NCI-H510A treated with DMSO at 0.1 percent for 48 hours (cell line): ENCODE data around the gene C2orf49.

Source experiments
- DNase-seq: peaks from one replicate; lab custom pipeline; 2025; lab: John Stamatoyannopoulos, UW

C2orf49 gene

DNA sequence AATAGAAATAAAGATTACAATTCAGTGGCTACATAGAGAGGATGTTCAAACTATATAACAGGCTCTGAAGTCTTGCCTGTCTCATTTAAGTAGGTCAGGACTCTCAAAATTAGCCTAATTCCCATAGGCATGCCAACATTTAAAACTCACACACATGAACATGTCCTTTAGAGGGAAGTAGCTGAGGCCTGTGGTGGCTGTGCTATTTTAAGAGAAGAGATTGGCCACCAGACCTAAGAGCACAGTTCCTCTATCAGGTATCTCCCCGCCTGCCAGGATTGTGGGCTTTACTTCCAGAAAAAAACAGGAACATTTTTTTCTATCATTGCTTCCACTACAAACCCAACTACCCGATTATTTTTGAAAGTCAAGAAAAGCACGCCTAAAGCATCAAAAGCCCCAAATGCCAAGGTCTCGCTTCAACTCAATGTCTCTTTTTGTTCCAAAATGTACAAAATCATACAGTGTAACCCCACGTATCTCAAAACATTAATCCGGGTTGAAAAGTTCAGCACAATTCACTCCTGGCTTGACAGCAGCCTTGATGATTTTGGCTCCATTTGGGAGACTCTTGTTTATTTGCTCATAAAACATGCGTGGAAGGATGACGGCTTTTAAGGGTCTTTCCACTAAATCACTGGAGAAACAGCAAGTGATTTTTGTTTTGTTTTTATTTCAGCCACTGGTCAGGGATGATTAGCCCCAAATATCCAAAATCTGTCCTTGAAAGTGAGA is 46.3 kb downstream of the C2orf49 start:
- no peak for DNase-seq

DNA sequence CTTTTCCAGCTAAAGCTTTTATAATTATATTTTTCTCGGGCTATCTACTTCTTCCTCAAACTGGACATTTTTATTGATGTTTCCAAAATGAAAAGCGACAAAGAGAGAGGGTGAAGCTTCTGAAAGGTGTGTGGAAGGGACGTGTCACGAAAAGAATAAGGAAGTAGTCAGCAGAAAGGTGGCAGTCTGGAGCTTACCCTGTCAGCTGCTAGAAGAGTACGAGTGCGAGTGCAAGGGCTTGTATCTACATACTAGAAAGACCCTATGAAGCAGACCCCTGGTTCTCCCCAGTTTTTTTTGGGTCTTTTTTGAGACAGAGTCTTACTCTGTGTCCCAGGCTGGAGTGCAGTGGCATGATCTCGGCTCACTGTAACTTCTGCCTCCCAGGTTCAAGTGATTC is 46.9 kb downstream of the C2orf49 start:
- no peak for DNase-seq

DNA sequence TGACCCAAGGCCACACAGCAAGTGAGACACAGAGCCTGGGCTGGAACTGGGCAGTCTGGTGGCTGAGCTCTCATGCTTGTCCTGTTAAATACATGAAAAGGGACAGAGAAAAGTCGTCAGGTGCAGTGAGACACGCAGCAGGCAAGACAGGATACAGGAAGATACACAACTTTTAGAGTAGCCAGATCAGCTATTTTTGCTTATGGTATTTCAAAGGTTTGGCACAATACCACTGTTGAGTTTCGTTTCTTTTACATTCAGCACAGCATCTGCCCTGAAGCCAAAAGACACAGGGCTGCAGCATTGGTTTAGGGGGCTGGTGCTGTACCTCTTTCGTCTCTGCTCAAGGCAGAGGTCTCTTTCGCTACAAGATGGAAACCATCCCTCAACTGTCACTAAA is 47.5 kb downstream of the C2orf49 start:
- no peak for DNase-seq

DNA sequence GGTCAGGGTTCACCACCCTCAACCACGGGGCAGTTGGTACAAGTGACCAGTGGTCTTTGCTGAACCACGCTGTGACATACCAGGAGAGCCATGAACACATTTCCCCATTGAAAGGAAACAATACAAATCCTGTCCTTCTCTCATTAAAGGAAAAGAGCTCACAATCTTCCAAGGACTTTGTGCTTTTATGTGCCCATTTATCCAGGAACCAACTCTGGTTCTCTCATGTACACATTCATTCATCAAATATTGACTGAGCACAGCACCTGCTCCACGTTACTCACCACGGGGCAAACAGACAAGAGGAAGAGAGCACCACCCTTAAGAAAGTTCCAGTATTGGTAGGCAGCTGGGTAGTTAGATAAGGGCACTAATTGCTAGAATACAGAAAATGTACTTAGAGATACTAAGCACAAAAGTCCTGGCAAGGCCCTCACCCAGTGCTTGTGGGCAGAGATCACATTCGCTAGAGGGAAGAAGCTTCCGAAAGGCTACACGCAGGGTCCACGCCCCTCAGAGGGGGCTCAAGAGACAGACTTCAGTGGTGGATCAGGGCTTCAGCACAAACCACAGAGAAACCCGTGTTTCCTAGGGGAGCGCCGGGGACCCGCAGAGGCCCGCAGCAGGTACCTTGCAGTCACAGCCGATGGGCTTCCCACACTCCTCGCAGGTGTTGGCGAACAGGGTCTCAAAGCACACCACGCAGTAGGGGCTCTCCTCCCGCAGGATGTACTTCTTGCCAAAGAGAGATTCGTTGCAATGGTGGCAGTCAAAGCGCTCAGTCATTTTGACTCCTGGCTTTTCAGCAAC is 48.6 kb downstream of the C2orf49 start:
- no peak for DNase-seq

DNA sequence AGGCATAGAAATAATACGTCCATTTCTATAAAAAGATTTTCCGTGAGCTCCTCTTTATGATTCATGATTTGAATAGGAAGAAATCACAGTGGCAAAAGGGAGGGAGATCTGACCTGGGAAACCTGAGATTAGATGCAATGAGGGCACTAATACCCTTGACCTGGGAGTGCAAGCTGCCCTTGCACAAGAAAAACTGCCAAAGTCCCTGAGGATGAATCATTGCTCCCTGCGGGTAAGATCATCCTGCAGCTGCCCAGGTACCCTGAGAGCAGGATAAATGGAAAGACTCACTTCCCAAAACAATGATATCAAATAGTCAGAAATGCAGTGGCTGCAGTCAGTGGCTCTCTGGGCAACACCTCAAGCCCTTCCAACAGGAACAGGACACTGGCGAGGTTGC is 49.9 kb downstream of the C2orf49 start:
- DNase-seq: no peak

DNA sequence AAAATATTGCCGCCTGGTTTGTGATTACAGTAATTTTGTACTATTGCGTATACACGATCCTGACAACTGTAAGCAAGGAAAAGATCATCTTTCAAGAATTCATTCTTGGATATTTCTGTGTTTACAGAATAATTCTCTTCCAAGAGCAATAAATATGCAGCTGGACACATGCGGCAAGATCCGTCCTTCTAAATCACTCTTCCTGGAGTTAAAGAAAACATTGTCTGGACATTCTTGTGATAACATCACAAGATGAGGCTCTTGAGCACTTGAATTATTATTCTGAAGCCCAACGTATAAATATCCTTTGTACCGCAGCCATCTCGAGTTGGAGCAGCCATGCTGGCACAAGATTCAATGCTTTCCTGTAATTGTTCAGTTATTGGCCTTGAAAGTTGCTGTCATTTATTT is 51.6 kb downstream of the C2orf49 start:
- DNase-seq: no peak

DNA sequence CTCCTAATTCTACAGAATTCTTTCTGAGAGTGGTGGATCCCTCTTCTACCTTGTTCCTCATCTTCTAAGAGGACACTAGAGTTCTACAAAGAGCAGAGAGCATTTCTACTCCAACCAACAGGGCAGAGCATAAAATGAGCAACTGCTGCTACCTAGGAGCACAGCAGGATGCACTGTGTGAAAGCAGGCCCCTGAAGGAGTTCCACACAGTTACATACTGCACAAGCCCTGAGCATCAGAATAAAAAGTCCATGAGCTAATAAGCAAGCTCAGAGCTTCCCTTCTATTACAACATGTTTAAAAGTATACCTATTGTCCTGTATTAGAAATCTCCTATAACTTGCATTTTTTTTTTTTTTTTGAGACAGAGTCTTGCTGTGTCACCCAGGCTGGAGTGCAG is 53.1 kb downstream of the C2orf49 start:
- DNase-seq: no peak

DNA sequence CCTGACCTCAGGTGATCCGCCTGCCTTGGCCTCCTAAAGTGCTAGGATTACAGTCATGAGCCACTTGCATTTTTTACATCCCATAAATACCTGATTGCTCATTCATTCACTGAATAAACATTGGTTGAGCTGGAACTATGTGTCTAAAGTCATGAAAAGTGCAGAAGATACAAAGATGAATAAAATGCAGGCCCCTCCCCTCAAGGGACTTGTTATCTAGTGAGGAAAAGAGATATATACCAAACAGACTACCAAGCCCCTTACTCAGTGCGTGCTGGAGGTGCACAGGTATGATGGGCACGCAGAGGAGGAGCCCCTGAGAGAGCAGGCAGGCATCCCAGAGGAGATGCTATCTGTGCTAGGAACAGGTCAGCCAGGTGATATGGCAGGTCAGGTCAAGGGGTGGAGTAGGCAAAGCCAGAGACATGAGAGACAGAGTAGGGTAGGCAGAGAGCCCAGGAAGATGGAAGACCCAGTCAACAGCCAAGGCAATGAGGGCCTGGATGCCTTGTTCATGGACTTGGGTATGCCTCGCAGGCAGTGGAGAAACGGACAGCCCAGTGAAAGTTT is 53.8 kb downstream of the C2orf49 start:
- no peak for DNase-seq

DNA sequence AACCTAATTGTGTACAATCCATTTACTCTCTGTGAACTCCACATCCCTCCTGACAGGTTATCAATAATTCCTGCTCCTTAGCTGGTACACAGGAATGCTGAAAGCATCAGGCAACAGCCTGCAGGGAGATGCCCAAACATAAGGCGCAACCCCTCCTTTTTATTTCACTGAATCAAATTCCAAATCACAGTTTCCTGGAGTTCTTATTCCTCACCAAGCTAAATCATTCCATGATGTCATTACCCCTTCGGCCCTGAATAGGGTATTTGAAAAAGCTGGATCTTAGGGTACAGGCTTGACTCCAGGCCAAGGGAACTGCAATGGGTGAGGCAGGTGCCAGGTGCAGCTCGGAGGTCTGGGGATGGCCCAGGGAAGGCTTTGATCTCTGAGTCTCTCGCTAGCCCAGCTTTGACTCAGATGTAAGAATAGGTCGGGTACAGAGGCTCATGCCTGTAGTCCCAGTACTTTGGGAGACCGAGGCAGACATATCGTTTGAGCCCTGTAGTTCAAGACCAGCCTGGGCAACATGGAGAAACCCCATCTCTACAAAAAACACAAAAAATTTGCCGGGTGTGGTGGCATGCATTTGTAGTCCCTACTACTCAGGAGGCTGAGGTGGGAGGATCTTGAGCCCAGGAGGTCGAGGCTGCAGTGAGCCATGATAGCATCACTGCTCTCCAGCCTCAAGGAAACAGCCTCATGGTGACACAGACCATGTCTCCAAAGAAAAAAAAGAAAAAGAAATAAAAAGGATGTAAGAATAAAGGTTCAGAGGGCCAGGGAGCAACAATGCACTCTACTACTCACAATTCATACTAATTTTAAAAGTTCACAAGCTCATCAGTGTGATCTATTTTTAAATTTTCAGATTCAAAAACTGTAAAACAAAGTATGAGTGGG is 54.7 kb downstream of the C2orf49 start:
- DNase-seq: no peak

DNA sequence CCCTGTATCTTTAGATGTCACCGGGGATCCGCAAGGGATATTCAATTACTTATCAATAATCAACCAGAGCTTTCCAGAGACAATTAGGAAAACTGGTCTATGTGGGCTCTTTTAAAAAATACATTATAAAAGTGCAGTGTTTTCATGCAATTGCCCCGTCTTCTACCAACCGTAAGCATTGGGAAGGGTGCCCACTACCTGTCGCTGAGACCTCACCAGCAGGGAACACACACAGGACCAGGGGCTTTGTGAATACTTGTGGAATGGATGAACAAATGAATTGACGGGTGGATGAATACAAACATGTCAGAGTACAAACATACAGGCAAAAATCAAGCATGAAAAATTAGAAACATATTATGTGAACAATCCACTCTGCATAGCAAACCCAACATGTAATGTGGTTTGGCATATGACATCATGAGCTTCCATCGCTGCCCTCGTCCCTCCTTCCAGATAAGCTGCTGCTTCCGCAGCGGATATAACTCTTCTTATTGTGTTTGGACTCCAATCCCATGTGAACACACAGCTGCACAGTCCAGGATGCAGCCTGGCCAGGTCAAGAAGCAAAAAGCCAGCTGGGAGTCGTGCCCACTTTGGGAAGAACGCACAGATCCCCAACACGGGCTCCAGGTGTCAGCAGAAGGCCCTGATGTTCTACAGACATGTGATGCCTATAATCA is 56.2 kb downstream of the C2orf49 start:
- DNase-seq: no peak

DNA sequence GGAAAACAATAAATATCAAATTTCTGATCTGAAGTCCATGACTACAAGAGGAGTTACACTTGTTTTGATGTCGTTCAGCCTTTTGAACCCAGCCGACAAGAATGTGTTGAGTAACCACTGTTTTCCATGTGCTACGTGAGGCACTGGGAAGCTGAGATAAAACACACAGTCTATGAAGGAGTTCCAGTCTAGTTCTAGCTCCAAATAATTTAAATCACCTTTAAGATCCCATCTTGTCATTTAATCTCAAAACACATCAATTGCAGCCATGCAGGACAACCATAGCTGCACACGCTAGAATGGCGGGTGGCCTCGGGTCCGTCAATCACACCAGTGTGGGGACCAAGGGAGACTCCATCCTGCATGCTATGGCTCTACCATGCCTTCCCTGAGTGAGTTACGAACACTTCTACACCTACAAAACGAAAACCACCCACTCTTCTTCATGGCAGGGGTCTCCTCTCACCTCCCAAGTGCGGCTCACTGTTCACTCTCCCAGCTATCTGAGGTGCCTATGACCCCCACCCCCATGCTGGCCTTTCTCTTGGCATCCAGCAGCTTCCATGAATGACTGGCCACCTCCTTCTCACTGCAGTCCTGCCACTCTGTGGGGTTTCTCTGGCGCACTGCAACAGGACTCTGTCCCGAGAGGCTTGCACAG is 57.7 kb downstream of the C2orf49 start:
- no peak for DNase-seq

DNA sequence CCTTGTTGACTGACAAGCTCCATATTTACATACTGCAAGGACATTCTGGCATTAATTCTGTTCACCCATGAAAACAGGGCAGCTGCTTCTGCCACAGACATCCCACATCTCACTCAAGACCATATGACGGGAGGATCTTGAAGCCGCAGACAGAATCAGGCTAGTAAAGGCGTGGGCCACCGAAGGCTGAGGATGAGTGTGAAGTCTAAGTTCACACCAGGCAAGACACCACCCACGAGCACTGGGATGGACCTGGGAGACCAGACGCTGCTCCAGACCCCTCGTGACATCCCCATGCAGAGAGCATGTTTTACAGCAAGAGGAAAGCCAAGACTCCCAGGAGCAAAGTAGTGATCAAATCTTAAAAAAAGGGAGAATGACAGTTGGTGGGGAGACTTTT is 58.4 kb downstream of the C2orf49 start:
- no peak for DNase-seq

DNA sequence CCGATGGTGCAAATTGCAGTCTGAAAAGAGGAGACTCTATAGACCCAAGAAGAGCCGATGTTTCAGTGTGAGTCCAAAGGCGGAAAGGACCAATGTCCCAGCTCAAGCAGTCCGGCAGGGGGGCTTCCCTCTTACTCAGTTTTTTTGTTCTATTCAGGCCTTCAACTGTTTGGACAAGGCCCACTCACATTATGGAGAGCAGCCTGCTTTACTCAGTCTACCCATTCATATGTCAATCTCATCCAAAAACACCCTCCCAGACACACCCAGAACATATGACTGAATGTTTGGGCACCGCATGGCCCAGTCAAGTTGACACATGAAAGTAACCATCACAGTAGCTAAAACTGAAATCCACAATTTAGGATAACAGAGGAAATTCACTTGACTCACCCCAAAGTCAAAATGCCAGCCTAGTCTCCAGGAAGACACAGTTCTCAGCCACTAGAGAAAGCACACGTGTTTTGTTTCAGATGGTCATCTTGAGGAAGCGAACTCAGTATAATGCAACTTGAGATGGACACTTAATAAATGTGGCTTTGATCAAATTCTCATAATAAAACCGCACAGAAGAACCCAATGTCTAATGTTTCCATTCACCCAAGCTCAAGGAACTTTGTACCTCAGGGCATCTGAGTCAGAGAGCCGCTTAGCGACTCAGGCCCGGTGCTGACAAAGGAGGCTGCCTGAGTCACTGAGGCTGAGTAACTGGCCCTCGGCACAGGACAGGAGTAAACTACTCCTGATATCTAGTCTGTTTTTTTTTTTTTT is 59.1 kb downstream of the C2orf49 start:
- no peak for DNase-seq

DNA sequence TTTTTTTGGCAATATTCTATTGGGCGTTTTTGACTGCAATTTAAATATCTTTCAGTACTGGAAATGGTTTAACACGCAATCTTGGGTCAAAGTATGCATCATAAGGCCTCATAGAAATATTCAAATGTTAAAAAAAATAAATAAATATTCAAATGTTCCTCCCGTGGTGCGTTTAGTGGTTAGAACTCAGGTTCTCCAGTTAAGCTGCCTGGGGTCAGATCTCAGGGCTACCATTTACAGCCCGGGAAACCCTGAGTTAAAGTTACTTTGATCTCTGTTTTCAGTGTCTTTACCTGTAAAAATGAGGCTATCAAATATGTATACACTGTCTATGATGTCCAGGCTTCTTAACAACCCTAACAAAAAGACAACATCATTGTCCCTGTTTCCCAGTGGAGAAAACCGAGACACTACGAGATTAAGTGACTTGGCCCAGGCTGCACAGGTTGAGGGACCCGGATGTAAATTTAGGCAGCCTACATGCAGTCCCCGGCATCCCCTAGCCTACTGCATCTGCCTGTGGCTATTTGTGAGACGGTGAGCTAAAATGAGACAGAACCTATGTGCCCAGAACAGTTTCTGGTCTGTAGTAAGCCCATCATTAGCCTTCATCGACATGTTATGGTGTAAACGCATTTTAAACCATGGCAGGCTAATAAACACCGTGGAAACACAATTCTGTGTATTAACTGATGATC is 59.8 kb downstream of the C2orf49 start:
- no peak for DNase-seq

DNA sequence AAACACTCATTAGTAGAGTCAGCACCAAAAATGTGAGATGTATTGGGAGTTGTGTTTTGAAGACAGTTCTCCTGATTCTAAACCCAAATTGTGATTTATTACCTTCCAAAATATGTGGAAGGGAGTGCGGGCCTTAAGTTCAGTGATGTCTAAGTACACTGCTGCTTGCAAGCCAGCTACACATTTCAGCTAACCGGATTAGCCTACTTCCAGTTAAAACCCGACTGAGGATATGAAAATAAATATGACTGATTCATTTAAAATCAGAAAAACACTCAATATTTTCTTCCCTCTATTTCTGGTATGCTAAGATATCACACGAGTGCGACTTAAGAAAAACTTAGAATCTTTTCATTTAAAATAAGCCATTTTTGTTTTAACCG is 60.6 kb downstream of the C2orf49 start:
- DNase-seq: peak; percentile 6

DNA sequence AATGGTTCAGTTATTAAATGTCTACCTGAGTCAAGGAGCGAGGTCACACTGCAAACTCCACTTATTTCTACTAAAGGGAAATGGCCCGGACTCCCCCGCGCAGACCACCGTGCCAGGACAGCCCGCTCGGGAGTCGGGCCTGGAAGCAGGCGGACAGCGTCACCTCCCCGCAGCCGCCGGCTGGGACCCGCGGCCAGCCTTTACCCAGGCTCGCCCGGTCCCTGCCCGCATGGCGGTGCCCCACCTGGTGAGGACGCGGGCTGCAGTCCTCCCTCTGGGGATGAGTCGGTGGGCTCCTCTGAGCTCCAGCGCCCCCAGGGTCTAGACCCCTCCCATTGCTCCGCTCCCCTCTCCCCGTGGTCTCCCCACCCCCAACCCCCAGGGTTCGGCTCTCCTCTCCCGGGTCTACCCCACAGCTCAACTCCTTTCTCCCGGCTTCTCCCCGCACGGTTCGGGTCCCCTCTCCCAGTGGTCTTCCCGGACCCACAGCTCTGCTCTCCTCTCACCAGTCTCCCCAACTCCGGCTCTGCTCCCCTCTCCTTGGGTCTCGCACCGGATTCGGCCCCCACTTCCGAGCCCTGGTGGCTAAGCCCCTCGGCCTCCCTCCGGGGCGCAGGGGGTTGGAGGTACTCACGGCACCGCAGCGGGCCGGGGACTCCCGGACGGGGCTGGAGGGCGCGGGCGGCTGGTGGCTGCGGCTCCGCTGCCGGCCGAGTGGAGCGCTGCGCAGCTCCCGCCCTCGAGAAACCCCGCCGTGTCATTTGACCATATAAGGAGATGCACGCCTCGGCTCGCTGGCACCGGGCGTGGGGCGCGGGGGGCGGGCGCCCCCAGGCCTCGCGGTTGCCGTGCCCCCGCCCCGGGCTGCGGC is 61.2 kb downstream of the C2orf49 start, which contains the start of gene FHL2:
FHL2 (minus strand) TSS at position 716 of the 871 bp plus-strand sequence. CDS start 12,535 bp downstream, outside the sequence.
- peak; percentile 49 for DNase-seq
